NCI-H2196 treated with DMSO at 0.1 percent for 48 hours (cell line): ENCODE measurements around the gene PSG7.
"Not testable (repeated sequence)": the region's sequence is repeated elsewhere in the genome, so short reads cannot be mapped to it uniquely, and the experiment has no call there.

Experiments
- DNase-seq: peaks from one replicate; lab custom pipeline; 2025; ENCODE audit not compliant: unreplicated experiment; lab: John Stamatoyannopoulos, UW

PSG7 gene

GRCh38 chr19:42916931-42917330, 20.1 kb downstream of the PSG7 start:
- DNase-seq, result not testable (repeated sequence)

- DNase-seq, result not testable (repeated sequence)
Observed at GRCh38 chr19:42913516-42913915, 23.5 kb downstream of the PSG7 start.

GRCh38 chr19:42912941-42913340, 24.1 kb downstream of the PSG7 start:
- not testable (repeated sequence) for DNase-seq

DNA sequence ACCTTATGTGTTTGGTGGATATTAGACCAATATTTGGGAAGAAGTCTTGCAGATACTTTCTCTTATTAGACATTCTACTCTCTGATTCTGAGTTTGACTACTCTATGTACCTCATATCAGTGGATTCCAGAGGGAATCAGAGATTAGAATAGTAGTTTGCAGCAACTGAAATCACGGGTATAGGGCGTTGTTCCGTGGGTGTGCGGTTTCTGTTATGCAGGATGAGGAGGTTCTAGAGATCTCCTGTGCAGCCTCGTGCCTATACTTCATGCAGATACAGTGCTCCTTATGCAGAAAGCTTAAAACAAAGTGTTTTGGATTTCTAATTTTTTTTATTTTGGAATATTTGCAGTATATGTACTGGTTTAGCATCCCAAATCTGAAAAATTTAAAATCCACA, 25.3 kb downstream of the PSG7 start:
- DNase-seq, result not testable (repeated sequence)

DNA sequence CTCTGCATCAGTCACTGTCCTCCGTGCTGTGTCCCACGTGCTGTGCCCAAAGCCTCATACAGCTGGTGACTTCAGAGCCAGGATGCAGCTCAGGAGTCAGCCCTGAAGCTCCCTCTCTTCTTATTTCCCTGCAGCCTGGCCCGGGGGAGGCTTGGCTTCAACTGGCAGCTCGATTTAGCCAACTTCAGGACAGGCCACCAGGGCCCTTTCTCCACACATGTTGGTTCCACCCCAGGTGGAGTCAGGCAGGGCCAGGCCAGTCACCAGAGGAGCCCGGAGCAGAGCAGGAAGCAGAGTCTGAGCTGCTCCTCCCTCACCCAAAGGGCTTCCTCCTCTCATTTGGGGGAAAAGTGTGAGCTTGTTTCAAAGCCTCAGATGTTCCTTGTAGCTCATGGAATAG, 30.8 kb downstream of the PSG7 start:
- not testable (repeated sequence) for DNase-seq

DNA sequence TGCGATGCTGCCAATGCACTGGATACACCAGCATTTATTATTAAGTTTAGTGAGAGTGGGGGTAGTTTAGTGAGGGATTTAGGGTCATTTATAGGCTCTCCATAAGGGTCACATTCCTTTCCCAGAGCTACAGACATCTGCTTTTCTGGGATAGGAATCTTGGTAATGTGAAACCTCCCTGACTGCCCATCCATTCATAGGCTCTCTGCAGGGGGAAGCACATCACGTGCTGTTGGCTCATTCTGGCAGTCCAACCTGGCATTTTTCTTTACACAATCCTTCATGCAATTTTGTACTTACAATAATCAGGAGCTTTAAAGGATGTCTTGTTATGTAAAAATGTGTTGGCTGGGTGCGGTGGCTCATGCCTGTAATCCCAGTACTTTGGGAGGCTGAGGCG, 36.4 kb downstream of the PSG7 start:
- not testable (repeated sequence) for DNase-seq

DNA sequence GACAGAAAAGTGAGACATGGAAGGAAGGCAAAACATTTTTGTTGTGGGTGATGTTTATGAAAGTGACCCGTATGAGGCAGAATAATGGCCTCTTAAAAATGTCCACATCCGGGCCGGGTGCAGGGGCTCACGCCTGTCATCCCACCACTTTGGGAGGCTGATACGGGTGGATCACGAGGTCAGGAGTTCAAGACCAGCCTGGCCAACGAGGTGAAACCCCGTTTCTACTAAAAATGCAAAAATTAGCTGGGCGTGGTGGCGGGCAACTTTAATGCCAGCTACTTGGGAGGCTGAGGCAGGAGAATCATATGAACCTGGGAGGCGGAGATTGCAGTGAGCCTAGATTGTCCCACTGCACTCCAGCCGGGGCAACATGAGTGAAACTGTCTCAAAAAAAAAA, 37.3 kb downstream of the PSG7 start:
- not testable (repeated sequence) for DNase-seq

DNA sequence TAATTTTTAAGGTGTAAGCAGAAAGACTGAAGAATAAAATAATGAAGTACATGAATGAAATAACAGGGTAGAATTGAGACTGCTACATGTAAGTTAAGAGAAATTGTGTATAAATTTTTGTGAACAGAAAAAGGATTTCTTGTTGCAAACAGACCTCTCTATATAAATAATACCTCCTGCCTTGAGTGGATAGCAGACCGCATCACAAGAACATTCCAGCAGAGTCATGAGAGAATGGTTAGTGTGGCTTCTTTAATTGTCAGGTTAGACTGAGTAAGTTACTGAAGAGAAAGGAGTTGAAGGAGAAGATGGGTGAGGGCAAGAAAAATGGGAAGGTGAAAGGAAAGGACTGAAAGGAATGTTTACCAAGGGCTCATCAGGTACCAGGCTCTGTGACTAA, 37.9 kb downstream of the PSG7 start:
- DNase-seq, result not testable (repeated sequence)

- not testable (repeated sequence) for DNase-seq
Observed at GRCh38 chr19:42898656-42899055, 38.4 kb downstream of the PSG7 start.

GRCh38 chr19:42897729-42898128, 39.3 kb downstream of the PSG7 start:
- DNase-seq, result not testable (repeated sequence)

DNA sequence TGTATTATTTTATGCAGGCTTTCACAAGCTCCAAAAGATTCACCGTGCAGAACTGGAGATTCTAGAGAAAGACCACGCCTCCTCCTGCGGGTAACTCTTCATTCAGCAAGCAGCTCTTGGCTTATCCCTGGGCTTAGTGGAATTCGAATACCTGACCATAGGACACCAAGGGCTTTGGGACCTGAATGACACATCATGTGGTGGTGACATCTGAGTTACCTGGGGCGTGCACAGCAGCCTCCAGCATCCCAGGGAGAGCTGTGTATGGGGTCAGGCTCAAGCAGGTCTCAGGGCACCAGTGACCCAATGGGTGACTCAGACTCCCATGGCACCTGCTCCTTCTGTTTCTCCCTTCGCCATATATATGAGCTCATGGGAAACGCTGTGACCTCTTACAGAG, 46.6 kb downstream of the PSG7 start:
- not testable (repeated sequence) for DNase-seq

DNA sequence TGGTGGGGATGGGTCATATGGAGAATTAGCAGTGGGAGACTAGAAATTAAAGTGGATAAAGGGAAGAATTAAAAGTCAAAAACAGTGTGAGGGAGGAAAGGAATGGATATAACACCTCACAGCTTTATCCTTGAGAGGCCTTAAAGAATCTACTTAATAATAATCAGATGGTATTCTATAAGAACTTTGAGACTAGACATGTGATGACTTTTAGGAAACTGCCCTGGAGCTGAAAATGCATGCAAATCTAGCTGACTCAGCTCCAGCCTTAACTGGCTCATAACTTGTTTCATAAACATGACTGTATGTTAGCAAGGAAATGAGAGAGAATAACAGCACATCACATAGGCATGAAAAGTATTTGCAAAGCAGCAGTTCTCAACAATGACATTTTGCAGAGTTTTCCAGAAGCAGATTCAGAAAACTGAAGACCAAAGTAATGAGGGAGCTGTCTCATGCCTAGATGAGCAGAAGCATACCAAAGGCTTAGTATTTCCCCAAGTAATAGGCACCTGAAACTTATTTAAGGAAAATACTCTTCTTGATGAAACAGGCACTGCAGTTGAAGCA, 49.0 kb downstream of the PSG7 start:
- not testable (repeated sequence) for DNase-seq

GRCh38 chr19:42882730-42883129, 54.3 kb downstream of the PSG7 start:
- DNase-seq, result not testable (repeated sequence)

GRCh38 chr19:42882010-42882409, 55.0 kb downstream of the PSG7 start:
- not testable (repeated sequence) for DNase-seq

DNA sequence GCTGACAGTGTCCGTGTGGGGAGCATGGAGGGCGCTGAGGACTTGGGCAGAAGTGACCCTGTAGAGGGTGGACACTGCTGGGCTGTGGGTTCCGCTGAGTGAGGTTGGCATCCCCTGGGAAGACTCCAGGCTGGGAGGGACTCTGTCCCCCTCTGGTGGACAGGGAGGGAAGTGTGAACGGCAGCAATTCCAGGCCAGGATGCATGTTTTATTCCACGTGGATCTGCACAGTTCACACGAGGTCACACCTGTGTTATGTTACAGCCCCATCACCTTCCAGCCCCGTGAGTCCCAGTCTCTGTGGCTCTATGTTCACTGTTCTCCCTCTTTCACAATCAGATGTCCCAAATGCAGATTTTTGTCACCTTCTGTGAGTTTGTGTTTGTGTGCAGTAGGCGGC, 55.7 kb downstream of the PSG7 start:
- not testable (repeated sequence) for DNase-seq

DNA sequence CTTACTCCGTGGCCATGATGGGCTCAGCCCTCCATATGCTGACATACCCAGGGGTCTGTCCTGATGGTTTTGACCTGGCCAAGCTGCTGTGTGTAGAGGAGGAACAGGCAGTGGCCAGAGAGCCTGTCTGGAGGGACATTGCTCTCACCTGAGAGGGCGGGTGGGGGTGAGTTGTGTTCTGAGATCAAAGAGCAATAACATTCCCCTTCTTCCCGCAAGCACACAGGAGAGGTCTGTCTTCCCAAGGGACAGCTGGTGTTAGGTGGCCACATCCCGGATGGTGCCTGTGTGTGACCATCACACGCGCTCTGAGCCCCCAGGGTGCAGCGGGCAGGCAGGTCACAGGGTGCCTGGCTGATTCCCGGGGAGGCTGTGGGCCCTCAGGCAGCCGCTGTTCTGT, 56.4 kb downstream of the PSG7 start:
- not testable (repeated sequence) for DNase-seq

GRCh38 chr19:42879613-42880012, 57.4 kb downstream of the PSG7 start, which contains the start of gene PSG1:
TSS of gene PSG1 (minus strand) at chr19:42879713. CDS start at chr19:42879581, 132 bp downstream.
- DNase-seq, result no peak

GRCh38 chr19:42876596-42876995, 60.4 kb downstream of the PSG7 start:
- not testable (repeated sequence) for DNase-seq

- not testable (repeated sequence) for DNase-seq
Observed at GRCh38 chr19:42875881-42876280, 61.1 kb downstream of the PSG7 start.

DNA sequence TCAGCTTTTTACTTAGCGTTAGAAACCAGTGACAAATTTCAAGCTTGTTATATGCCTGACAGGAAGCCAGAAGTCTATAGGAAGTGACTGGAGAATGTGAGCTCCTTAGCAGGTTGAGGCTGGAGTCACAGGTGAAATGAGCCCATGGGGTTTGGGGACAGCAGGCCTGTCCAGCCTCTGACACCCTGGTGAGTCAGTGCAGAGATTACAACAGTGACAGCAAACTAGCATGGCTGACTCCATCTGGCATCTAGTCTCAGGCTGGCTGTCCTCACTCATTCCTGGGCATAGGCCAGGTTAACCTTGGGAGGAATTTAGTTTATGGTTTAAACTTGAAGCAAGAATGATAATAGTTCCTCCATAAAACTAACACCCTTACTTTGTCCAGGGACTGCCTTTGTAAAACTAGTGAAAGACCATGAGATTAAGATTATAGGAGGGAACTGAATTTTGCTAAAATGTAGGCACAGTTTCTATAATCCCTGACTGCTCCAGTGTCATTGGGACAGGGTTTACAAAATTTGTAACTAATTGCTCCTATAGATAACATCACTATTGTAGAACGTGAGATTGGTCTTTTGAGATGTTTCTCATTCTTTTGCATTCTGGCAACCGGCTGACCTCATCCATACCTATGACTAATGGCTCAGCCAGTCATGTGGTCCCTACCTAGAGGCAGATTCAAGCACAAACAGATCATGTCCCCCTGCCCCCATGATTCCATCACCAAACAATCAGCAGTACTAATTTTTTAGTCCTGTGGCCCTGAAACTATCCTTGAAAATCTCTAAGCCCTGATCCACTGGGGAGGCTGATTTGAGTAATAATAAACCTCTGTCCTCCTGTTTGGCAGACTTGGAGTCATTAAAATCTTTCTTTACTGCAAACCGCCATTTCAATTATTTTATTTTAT, 61.9 kb downstream of the PSG7 start:
- not testable (repeated sequence) for DNase-seq

GRCh38 chr19:42874136-42874535, 62.9 kb downstream of the PSG7 start:
- DNase-seq, result not testable (repeated sequence)
